Smooth muscle cell (in vitro differentiated cells): ENCODE measurements around the gene DCAF7. TPM values are rescaled to one million over a fixed set of nuclear protein-coding genes. Genes with fewer than 3 reads are reported as not detected.

ENCODE experiments used
- DNase-seq: peaks from one replicate; lab custom pipeline; 2025; ENCODE audit not compliant: unreplicated experiment; lab: John Stamatoyannopoulos, UW
- H2AFZ ChIP-seq: fragments of 200-600 bp; sonication (generic); 2 replicates; pipeline ENCODE4 v1.6.0; 2016; ENCODE audit warnings: antibody characterized with exemption, low read depth, mild to moderate bottlenecking
- H3F3A ChIP-seq: fragments of 200-600 bp; sonication (generic); 2 replicates; pipeline ENCODE4 v1.6.0; 2017; ENCODE audit warnings: antibody characterized with exemption, low read depth
- H3K27ac ChIP-seq: fragments of 200-600 bp; sonication (generic); 2 replicates; pipeline ENCODE4 v1.5.1; 2016; ENCODE audit warnings: low read depth, mild to moderate bottlenecking
- H3K27me3 ChIP-seq: fragments of 200-600 bp; sonication (generic); 2 replicates; pipeline ENCODE4 v1.6.1; 2016; ENCODE audit warnings: low read depth, mild to moderate bottlenecking
- H3K36me3 ChIP-seq: fragments of 200-600 bp; sonication (generic); 2 replicates; pipeline ENCODE4 v1.5.1; 2016; ENCODE audit warnings: low read depth
- H3K4me1 ChIP-seq: fragments of 200-600 bp; sonication (generic); 2 replicates; pipeline ENCODE4 v1.5.1; 2016; ENCODE audit warnings: low read depth
- H3K4me2 ChIP-seq: fragments of 200-600 bp; sonication (generic); 2 replicates; pipeline ENCODE4 v1.6.0; 2016; ENCODE audit warnings: mild to moderate bottlenecking
- H3K4me3 ChIP-seq: fragments of 200-600 bp; sonication (generic); 2 replicates; pipeline ENCODE4 v1.5.1; 2016; ENCODE audit warnings: mild to moderate bottlenecking
- H3K79me2 ChIP-seq: fragments of 200-600 bp; sonication (generic); 2 replicates; pipeline ENCODE4 v1.6.0; 2016; ENCODE audit warnings: low read depth, mild to moderate bottlenecking
- H3K9ac ChIP-seq: fragments of 200-600 bp; sonication (generic); 2 replicates; pipeline ENCODE4 v1.6.0; 2016; ENCODE audit warnings: low read depth
- H3K9me3 ChIP-seq: fragments of 200-600 bp; sonication (generic); replicated peaks from 2 replicates; pipeline ENCODE4 v1.5.1; 2016; ENCODE audit warnings: low read depth
- H4K20me1 ChIP-seq: fragments of 200-600 bp; sonication (generic); 2 replicates; pipeline ENCODE4 v1.6.0; 2016; ENCODE audit warnings: low read depth
- CTCF ChIP-seq: fragments of 200-600 bp; sonication (generic); IDR thresholded peaks from 2 replicates; pipeline ENCODE4 v1.5.1; 2017; ENCODE audit warnings: borderline replicate concordance, mild to moderate bottlenecking, antibody characterized with exemption; ENCODE audit not compliant: insufficient read depth, poor library complexity, severe bottlenecking
- WGBS: methylation state at CpG from one replicate; pipeline ENCODE4 v1.1.7; 2016; ENCODE audit warnings: low lambda C conversion rate; 5-methylcytosine and 5-hydroxymethylcytosine counted together
- polyA plus RNA-seq: library from polyadenylated mRNA; unstranded; fragments of >200 nt; fragmentation: Nextera tagmentation; extraction: Ambion mirVana; gene quantifications from 2 replicates; pipeline ENCODE4 v1.2.1, GENCODE V29; 2016
- total RNA-seq: library from RNA; depleted of rRNA; stranded (reverse); fragments of >200 nt; gene quantifications from 2 replicates; pipeline ENCODE4 v1.2.3, GENCODE V29; 2014

DCAF7 gene
- total and polyA plus RNA-seq, 2 experiments from 2014 or later: 36.8 to 50.2 TPM

- Histone ChIP-seq H3F3A (no peaks in the 10 kb centered on the region), H3K79me2 (no peaks in the 10 kb centered on the region), H3K4me2 (no peak overlapping the region), H2AFZ (no peak overlapping the region), H3K9me3 (no peaks in the 10 kb centered on the region), H3K9ac (no peak overlapping the region), H3K4me3 (no peak overlapping the region), H3K36me3 (no peaks in the 10 kb centered on the region), H3K27ac (no peak overlapping the region), H3K4me1 (no peaks in the 10 kb centered on the region), H3K27me3 (peaks cover 5% of the 10 kb centered on the region), H4K20me1 (no peaks in the 10 kb centered on the region)
- no peak for DNase-seq
- TF ChIP-seq CTCF: no peak
- WGBS: 72% methylated on average over 1 of the region's 1 CpG
Observed at GRCh38 chr17:63515426-63515825, 34.9 kb upstream of the DCAF7 start.

GRCh38 chr17:63516910-63517824 is 33.1 kb upstream of the DCAF7 start:
- Histone ChIP-seq H3K4me3 (no peak overlapping the region), H4K20me1 (no peaks in the 10 kb centered on the region), H3K27me3 (peaks cover 5% of the 10 kb centered on the region), H3K4me2 (peak overlapping the region; percentile 10), H3K9me3 (no peaks in the 10 kb centered on the region), H3K36me3 (no peaks in the 10 kb centered on the region), H3F3A (no peaks in the 10 kb centered on the region), H3K9ac (no peak overlapping the region), H3K4me1 (no peaks in the 10 kb centered on the region), H3K79me2 (no peaks in the 10 kb centered on the region), H3K27ac (peak overlapping the region; percentile 39), H2AFZ (no peak overlapping the region)
- no peak for TF ChIP-seq CTCF
- WGBS: 38% methylated on average over 6 of the region's 6 CpGs
- DNase-seq: no peak

GRCh38 chr17:63517825-63518534 is 32.3 kb upstream of the DCAF7 start:
- no peaks in the 10 kb centered on the region for H3K79me2 ChIP-seq
- WGBS: 85% methylated on average over 8 of the region's 8 CpGs
- no peaks in the 10 kb centered on the region for H3K27me3 ChIP-seq
- no peak for TF ChIP-seq CTCF
- H3K4me2 ChIP-seq: no peak overlapping the region
- H4K20me1 ChIP-seq: no peaks in the 10 kb centered on the region
- no peaks in the 10 kb centered on the region for H3K4me1 ChIP-seq
- no peak for DNase-seq
- H3K27ac ChIP-seq: no peak overlapping the region
- H3K36me3 ChIP-seq: no peaks in the 10 kb centered on the region
- H3K9me3 ChIP-seq: no peaks in the 10 kb centered on the region
- H3F3A ChIP-seq: no peaks in the 10 kb centered on the region
- H3K4me3 ChIP-seq: no peak overlapping the region
- no peak overlapping the region for H3K9ac ChIP-seq
- H2AFZ ChIP-seq: no peak overlapping the region
